T-helper 1 cell (primary cell): ENCODE results near the gene FPGS.
"Not testable (repeated sequence)": the region's sequence is repeated elsewhere in the genome, so short reads cannot be mapped to it uniquely, and the experiment has no call there.

Experiments
- DNase-seq, 5 donors: peaks; one replicate each; pipeline ENCODE4 v3.0.0-alpha.2; 2012 to 2020
- total RNA-seq, 4 donors: gene quantifications; one replicate each; lab custom pipeline; 2026; lab: John Stamatoyannopoulos, UW

Gene FPGS, protein sequence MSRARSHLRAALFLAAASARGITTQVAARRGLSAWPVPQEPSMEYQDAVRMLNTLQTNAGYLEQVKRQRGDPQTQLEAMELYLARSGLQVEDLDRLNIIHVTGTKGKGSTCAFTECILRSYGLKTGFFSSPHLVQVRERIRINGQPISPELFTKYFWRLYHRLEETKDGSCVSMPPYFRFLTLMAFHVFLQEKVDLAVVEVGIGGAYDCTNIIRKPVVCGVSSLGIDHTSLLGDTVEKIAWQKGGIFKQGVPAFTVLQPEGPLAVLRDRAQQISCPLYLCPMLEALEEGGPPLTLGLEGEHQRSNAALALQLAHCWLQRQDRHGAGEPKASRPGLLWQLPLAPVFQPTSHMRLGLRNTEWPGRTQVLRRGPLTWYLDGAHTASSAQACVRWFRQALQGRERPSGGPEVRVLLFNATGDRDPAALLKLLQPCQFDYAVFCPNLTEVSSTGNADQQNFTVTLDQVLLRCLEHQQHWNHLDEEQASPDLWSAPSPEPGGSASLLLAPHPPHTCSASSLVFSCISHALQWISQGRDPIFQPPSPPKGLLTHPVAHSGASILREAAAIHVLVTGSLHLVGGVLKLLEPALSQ
- 43.5 to 59.5 (median 46.4) reads per million in 4 donors for total RNA-seq

DNA sequence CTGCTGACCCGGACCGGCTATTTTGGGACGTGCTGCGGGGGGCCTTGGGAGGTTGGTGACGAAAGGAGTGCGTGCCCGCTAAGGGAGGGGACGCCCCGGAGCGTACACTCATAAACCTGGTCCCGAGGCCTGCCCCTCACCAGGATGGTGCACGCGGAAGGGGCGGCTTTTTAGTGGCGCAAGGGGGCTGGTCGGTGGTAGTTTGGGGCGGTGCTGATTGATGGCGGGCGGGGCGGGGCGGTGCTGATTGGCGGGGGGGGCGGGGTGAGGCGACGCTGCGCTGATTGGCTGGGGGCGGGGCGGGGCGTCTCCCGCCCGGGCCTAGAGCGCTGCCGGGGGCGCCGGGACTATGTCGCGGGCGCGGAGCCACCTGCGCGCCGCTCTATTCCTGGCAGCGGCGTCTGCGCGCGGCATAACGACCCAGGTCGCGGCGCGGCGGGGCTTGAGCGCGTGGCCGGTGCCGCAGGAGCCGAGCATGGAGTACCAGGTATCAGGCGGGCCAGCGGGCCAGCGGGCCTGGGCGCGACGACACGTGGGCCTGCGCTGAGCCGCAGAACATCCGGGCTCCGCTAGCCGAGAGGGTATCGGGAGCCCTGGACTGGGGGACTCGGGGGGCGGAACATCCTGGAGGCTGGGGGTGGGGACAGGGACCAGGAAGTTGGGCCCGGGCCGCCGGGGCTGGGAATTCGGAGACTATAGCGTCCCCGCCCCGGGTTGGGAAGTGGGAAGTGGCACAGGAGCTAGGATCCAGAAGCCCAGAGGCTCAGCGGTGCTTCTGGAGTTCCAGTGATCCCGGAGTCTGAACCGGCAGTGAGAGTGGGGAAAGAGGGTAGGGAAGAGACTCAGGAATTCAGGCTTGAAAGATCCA is at the start of gene FPGS:
Gene FPGS, plus strand, starts transcription at position 307 of the 868 bp plus-strand sequence. Its CDS starts 43 bp downstream, at position 350.
- peak; percentile 71 to 86 (median 78) for DNase-seq

DNA sequence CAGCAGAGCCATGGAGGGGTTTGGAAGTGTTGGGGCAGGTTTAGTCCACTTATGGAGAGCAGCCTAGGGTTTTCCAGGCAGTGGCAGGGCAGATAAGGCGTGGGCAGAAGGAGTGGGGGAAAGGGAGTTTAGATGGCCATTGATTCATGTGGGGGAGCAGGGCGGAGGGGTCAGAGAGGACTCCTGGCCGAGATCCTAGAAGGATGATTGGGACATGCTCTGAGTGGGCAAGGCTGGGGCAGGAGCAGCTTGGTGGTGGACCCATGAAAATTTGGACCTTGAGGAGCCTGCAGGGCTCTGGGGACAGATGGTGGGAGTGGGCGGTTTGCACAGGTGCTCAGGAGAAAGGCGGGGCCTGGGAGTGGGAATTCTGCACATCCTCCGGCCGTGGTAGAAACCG is 49.5 kb upstream of the FPGS start:
- no peak for DNase-seq

DNA sequence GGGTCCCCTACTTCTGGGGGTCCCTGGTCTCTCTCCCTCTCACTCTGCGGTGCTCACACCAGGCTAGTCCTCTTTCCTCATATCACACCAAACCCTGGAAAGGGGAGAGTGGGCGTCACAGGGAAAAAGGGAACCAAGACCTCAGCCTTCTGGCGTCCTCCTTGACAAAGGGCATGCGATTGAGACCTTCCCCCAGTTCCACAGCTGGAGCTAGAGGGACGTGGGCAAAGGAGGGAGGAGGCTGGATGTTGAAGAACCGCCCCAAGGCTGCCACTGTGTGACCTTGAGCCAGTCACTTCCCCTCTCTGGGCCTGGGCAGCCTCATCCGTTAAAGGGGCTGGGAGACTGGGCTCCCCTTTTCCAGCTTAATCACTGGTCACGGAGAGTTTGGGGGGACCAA is 49.1 kb upstream of the FPGS start:
- no peak for DNase-seq

DNA sequence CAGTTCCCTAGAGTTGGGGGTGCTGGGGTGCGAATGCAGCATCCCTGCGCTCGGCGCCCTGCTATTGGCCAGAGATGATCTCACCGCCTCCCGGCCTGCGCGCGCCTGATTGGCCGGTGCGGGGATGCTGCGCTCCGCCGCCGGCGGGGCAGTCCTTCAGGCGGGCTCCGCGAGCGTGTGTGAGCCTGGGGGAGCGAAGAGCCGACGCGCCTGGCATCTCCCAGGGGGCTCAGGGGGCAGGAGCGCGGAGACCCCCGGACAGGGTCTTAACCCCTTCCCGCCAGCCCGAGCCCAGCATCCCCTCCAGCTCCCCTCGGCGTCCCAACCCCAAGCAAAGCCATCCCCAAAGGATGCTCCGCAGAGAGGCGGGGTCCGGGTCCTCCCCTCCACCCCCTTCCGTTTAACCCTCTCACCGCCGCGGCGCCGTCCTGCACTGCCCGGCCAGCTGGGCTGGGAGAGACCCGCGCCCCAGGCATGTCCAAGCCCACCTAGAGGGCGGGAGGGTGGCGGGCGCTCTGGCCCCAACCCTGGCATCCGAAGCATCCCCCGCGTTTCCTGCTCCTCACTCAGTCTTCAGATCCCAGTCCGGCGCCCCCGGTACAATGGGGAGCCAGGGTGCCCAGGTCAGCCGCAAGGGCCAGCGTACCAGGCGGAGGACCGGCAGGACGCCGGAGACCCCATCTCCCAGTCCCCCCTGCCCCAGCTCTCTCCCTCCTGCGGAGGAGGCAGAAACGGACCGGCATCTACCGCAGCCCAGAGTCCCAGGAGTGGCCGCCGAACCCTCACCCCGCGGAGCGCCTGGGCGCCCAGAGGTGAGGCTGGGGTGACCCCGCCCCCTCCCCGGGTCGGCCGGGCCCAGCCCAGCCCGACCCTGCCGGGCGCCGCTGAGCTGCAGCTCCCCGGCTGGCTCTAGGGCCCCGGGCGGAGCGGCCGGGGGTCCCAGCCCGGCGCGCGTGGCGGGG is 48.3 kb upstream of the FPGS start:
- no peak for DNase-seq

DNA sequence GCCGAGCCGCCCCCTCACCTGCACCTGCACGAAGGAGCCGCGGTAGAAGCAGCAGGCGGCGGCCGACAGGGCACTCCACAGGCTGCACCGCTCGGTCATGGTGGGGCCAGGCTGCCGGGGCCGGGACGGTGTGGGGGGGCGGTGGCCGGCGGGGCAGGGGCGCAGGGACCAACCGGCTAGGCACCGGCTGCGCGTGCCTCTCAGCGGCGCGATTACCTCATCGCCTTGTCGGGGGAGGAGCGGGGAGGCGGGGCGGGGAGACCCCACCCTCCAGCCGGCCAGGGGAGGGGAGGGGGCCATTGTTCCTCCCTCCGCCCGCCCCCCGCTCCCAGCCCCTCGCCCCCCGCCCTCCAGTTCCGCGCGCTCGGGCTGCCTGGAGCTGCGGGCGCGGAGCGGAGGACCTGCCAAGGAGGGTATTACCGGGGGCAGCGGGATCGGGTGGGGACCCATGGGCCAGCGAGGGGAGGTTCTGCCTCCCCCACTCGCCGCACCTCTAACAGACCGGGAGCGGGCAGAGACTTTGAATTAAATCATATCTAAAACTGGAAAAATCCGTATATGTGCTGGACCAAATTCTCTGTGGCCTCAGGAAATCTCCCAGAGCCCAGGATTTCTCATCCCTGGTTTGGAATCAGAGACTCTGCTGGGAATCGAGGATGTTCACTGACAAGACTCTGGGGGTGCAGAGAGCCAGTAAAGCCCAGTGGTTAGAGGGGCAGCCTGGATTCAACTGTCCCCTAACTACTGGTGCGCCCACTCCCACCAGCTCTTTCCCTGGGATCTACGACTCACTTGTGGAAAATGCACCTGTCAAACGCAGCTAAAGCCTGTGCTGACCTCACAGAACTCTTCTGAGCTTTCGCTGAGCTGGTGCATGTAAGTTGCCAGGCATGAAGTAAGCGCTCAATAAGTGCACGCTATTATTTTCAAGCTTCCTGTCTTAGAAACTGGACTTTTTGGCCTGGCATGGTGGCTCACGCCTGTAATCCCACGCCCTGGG is 47.3 kb upstream of the FPGS start:
- DNase-seq: no peak

DNA sequence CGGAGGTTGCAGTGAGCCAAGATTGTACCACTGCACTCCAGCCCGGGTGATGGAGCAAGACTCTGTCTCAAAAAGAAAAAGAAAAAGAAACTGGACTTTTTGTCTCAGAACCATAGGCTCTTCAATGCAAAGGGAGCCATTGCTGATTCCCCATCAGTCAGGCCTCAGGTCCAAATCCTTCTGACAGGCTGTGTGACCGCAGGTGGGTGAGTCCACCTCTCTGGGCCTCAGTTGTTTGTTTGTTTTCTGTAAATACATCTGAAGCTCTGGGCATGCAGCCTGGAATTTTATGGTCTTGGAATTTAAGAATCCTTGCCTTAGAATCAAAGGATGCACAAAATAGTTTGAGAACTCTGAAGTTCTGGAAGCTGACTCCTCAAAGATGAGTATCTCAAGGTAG is 46.4 kb upstream of the FPGS start:
- no peak for DNase-seq

DNA sequence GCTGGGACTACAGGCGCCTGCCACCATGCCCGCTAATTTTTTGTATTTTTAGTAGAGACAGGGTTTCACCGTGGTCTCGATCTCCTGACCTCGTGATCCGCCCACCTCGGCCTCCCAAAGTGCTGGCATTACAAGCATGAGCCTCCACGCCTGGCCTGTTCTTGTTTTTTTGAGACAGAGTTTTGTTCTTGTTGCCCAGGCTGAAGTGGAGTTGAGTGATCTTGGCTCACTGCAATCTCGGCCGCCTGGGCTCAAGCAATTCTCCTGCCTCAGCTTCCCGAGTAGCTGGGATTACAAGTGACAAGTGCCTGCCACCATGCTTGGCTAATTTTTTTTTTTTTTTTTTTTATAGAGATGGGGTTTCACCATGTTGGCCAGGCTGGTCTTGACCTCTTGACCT is 45.9 kb upstream of the FPGS start:
- DNase-seq: not testable (repeated sequence)

DNA sequence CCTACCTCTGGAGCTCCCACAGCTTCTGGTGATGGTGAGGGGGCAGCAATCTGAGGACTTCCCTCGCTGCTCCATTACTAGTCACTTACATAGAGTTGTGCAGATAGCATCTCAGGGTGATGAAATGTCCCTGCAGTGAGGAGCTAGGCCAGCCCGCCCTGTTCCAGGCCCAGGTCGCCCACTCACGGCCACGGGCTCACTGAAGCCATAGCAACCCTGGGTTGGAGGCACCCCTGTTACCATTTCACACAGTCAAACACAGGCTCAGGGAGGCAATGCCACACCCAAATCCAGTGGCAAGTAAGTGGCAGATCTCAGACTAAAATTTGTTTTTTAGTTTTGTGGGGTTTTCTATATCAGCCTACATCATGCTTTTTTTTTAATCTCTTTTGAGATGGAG is 43.8 kb upstream of the FPGS start:
- DNase-seq: no peak

DNA sequence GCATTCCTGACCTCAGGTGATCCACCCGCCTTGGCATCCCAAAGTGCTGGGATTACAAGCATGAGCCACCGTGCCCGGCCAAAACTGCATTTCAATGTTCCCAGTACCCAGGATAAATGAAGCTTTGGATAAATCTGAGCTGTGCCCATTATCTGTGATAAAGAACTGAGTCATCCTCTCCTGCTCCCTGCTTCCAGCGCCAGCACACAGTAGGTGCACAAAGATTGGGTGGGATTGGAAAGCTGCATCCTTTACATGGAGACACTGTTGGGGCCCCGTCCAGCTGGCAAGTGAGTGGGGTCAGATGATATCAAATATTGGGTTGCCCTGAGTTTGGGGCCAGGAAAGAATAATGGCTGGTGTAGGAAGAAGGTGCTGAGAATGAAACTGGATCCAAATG is 41.6 kb upstream of the FPGS start:
- no peak for DNase-seq

DNA sequence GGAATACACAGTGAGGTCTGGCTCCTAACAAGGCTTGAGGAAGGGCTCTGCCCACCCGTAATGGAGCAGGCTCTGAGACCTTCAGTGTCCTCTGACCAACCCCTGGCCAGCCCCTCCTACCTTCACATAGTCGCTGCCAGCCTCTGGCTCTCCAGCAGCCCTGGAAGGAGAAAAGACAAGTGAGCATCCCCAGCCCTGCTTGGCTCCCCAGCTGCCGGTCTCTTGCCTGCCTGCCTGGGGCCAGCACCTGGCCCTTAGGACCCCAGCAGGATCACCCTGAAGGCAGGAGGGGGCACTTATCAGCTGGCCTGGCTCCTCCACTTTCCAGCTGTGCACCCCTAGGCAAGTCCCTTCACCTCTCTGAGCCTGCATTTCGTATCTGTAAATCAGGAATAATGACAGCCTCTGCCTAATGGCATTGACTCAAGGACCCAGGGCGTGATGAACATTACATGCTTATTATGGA is 41.2 kb upstream of the FPGS start:
- no peak for DNase-seq

DNA sequence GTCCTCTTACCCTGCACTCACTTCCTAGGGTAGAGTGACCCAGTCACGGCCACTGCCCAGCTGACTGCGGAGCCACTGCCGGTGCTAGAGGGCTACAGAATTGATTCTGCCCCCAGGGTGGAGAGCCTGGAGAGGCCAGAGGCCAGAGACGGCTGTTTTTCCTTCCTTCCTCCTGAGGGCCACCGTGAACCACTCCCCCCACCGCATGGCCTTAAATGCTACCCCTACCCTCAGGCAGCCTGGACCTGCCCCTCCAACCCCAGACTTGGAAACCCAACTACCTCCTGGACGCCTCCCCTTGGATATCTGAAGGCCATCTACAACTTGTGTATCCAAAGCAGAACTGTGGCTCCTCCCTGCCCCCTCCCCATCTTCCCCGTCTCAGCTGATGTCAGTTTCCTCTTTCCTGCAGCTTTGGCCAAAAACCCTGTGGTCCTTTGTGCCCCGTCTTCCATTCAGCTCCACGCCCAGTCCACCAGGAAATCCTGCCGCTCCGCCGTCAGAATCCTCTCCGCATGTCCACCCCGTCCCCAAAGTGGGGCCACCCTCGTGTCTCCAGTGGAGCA is 40.5 kb upstream of the FPGS start:
- no peak for DNase-seq

DNA sequence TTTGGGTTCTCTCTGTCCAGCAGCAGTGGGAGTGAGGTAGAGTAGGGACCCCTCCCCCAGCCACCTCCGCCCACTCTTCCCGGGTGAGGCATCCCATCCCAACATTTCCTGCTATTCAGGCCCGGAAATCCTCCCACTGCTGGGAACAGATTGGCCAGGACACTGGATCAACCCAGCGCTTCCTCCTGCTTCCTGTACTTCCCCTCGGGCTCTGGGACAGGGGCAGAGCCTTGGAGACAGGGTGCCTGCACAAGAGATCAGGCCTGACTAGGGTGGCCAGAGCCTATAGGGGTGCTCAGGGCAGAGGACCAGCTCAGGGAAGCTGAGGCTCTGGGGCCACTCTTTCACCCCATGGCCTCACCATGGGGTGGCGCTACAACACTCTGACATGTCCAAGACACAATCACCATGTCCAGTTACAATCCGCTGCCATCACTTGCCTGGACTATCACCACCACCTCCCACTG is 38.7 kb upstream of the FPGS start:
- DNase-seq: peak in 1 of 5 donors; percentile 20

DNA sequence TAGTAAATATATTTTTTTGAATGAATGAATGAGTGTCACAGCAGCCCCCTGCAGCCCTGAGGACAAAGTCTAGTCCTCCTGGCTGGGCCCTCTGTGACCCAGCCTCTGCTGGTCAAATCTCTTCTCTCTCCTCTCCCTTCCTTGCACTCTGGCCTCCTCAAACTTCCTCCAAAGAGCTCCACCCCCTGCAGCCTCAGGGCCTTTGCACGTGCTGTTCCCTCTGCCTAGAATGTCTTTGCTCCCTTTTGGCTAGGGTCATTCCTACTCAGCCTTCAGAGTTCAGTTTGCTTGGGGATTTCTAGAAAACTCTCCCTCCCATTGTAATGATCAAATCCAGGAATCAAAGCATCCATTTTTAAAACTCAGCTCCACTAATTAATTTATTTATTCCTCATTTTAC is 37.3 kb upstream of the FPGS start:
- DNase-seq: no peak

DNA sequence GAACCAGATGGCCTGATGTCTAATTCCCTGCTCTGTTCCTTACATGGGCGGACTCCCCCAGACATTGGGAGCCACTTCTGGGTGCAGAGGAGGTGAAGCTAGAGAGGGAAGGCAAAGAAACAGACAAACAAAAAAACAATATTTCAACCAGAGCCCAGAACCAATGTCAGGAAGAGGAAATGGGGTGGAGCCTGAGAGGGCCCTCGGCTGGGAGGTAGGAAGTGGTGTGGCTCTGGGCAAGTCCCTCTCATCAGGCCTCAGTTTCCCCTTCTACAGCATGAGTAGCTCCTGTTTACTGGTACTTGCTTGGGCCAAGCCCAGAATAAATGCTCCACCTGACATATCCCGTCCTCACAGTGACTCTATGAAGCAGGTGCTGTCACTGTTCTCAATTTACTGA is 35.3 kb upstream of the FPGS start:
- DNase-seq: peak in 1 of 5 donors; percentile 28

DNA sequence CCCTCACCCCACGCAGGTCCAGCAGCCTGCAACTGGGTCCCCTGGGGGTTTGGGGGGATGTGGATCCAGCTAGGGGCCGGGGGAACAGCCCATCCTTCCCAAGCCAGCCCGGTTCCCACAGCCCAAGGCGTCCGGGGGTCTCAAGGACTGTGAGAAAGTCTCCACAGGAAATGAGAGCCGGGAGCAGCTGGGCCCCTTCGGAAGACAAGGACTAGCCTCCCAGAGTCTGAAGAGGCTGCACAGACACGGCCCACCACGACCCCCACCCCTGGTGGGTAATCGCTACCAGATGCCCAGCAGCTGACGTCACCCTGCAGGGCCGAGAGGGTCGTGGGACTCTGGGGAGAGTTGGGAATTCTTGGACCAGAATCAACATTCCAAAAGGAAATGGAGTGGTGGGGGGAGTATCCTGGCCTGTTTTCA is 34.8 kb upstream of the FPGS start:
- DNase-seq: no peak

DNA sequence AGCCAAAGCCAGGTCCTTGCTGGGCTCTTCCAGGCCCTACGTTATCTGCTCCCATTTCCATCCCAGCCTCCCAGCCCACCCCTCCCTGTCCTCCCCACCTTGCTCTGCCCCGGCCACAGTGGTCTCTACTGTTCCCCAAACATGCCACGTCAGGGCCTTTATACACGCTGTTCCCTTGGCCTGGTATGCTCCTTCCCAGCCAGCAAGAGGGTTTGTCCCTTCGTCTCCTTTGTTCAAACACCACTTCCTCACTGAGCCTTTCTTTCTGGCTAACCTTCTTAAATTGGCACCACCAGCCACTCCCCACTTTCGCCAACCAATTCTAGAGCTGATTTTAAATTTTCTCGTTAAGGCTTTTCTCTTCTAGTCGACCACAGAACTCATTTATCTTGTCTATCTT is 34.0 kb upstream of the FPGS start:
- DNase-seq: no peak

DNA sequence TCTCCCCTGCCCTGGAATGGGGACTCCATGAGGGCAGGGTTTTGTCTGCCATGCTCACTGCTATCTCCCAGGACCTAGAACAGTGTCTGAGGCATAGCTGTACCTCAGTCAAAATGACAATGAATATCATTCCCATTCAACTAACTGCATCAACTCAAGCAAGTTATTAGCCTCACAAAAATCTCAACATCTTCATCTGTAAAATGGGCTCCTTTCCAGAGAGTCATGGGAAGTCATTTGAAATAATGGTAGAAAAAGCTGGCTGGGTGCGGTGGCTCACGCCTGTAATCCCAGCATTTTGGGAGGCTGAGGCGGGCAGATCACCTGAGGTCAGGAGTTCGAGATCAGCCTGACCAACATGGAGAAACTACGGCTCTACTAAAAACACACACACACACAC is 33.6 kb upstream of the FPGS start:
- no peak for DNase-seq

DNA sequence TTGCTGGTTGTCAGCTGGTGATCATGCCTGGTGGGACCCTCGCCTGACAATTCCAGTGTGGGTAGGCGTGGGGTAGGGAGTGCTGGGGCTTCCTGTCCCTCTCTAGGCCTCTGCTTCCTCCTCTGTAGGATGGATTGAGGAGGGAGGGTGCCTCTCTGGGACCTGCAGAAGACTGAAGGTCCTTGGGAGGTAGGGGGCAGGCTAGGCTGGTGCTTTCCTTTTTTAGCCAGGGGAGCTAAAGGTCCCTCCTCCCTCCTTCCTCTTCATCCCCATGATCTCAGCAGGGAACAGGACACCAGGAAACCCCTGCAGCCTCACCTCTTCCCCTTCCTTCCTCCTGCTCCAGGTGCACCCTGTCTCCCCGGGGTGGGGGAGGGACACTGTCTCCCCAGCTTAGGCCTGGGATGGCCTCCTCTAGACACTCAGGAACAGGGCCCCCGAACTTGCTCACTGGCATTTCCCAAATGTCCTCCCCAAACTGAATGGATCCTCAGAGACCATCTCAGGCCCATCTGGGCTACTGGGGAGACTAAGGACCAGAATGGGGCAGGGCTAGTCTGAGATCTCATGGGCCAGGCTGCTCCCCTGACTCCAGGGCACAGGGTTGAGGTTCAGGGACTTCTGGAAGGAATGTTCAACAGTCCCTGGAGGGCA is 32.6 kb upstream of the FPGS start:
- no peak for DNase-seq

DNA sequence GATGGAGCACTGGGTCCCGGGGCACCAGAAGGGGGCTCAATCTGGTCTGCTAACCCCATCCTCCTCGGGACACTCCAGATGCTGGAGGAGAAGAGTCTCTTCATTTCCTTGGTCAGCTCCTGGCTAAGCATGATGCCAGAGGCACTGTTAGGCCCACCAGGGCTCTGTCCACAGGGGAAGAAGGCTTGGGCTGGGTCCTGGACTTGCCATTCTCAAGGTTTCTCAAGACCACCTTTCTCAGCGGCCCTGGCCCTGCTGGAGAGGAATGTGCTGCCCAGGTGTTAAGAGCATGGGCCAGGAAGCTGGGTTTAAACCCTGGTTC is 32.1 kb upstream of the FPGS start:
- DNase-seq: no peak
